ENCODE measurements around the gene CRABP2.

Gene CRABP2

DNA sequence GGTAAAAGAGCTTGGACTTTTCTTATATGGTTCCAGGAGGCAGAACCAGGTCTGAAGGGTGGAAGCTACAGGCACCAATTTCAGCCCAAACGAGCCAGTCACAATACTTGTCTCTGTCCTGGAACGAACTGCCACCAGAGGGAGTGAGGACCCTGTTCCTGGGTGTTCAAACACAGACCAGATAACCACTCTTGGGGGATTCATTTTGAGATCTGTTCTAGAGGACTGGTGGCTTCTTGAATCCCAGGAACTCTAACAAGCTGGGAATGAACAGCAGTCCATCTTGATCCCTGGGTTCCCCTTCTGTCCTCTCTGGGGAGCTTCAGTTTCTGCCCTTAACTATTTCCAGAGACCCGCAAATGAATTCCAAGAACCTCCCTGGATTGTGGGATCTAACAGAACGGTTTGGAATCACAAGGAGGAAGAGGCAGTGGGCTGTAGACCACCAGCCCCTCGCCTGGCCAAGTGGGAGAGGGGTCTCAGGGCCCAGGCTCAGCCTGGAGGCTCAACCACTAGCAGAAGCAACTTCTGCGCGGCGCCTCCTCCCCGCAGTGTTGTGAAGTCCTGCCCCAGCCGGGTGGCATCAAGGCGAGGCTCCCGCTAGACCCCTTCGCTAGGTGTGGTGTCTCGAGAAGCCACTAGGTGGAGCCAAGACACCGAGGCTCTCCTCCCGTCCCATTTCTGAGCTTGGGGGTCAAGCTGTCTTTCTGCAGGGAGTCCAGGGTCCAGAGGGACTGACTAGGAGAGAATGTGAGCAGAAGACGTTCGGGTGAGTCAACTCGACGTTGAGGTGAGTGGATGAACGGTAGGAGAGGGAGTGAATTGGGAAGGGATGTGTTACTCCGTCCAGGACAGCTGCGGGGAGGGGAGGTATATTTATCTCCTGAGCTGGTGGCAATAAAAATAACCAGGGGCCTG lies 16.1 kb downstream of the CRABP2 start:
- no peak for DNase-seq

DNA sequence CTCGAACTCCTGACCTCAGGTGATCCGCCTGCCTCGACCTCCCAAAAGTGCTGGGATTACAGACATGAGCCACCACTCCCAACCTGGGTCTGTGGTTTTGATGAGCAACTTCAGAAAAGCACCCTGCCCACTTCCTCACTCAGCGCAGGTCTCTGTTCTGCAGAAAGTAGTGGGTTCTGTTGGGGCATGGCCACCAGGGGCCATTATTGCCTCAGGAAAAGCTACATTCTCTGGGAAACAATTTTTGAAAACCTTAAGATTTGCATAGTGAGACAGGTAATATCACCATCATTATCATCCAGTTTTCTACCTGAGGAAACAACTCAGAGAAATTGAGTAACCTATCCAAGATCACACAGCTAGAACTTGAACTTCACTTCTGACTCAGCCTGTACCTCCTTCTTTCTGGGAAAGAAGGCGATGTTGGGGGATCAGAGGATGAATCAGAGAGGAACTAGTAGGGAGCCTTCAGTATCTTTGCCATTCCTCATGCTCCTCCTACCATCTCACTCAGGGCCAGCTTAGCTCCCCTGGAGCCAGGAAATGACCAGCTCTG lies 21.1 kb downstream of the CRABP2 start:
- DNase-seq: no peak

DNA sequence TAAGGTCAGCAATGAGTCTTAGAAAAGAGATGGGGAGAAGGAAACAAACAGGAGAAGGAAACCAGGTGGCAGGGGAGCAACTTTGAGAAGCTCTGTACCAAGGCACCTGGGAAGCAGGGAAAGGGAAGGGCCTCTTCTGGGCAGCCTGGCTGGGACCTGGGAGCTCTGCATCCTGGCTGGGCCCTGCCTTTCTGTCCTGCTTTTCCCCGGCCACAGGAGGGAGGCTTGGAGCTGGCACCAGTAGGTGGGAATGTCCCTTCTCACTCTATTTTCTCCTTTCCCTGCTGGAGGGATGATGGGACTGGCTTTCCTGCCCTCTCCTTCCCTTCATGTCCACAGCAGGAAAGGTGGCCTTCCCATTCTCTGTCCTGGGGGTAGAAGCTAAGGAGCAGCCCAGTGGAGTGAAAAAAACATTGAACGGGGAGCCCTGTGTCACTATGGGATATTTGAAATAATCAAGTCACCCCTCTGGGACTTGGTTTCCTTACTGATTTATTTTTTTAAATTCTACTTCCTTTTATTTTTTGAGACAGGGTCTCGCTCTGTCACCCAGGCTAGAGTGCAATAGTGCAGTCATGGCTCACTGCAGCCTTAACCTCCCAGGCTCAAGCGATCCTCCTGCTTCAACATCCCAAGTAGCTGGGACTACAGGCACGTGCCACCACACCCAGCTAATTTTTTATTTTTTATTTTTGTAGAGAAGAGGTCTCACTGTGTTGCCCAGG lies 23.1 kb downstream of the CRABP2 start:
- DNase-seq: no peak

DNA sequence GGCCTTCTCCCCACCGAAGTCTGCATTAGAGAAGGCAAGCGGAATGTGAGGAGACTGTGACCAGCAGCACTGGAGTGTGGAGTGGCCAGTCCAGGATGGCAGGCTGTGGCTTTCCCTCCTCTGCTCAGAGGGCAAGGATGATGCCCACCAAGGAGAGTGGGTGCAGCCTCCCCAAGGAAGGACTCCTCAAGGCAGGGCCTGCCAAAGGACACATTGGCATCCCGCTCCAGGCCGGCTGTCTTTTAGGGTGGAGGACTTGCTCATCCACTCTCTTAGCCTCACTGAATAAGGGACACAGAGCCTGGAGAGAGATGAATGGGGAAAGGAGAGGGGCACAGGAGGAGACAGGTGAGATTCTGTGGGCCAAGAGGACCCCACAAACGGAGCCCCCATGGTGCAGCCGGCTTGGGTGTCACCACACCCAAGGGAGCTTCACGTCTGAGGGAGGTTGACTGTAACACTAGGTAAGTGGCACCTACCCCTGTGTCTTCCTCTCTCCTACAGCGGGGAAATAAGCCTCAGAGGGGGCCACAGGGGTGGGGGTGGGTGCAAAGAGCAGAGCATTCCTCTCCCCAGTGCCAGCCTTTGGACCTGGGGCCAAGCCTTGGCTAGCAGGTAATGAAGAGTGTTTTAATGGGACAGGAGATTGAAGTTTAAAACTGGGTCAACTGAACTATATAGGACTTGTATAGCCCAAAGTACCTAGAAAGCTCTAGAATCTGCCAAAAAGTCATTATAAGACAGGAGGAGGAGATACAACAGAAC lies 24.0 kb downstream of the CRABP2 start:
- no peak for DNase-seq

DNA sequence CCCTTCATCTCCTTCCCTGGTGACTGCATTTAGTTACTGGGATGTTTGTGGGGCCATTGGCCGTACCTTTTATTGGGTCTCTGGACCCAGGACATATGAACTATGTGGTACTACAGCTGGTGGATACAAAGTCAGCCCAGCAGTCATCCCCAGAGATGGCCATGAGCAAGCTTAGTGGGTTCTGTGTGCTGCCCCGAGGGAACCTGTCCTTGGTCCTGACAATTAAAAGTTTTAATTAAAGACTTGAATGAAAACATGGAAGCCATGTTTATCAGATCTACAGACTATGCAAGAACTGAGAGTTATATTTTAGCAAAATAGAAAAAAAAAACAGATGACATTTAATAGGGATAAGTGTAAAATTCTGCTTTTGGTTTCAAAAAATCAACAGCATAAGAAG lies 25.3 kb downstream of the CRABP2 start:
- DNase-seq: no peak

DNA sequence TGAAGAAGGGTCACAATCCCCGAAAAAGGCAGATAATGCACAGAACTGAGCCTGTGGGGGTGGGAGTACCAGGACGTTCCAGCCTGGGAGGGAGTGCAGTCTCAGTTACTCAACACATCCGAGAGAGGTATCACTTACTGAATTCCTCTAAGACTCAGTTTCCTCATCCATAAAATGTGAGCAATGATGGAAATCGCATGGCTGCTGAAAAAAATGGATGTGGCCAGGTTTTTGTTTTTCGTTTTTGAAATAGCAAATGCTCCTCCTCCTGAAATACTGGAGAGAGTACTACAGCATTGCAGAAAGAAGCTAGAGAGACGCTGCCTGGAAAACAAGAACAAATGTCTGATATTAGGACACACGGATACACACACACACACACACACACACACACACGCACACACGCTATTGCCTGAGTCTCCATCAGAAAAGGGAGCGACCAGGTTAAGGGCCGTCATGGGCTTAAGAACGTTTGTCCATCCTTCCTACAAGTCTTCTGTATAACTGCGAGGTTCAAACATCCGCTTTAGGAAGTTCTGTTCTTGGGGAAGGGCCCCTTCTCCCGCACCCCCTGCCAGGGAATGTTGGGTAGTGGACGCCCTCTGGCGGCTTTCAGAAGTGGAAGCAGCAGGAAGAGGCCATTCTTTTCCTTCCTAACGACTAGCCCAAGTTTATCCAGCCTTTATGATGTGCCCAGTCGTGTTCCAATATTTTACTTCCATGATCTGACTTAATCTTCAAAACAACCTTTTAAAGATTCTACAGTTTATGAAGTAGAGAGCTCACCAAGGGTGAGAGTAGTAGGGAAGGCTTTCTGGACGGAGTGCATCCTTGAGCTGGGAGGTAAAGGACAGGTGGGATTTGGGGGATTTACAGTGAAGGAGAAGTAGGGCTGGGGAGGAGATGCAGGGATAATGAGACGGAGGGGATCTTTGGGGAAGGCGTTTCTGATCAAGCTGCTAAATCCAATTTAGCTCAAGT lies 27.5 kb downstream of the CRABP2 start:
- no peak for DNase-seq

DNA sequence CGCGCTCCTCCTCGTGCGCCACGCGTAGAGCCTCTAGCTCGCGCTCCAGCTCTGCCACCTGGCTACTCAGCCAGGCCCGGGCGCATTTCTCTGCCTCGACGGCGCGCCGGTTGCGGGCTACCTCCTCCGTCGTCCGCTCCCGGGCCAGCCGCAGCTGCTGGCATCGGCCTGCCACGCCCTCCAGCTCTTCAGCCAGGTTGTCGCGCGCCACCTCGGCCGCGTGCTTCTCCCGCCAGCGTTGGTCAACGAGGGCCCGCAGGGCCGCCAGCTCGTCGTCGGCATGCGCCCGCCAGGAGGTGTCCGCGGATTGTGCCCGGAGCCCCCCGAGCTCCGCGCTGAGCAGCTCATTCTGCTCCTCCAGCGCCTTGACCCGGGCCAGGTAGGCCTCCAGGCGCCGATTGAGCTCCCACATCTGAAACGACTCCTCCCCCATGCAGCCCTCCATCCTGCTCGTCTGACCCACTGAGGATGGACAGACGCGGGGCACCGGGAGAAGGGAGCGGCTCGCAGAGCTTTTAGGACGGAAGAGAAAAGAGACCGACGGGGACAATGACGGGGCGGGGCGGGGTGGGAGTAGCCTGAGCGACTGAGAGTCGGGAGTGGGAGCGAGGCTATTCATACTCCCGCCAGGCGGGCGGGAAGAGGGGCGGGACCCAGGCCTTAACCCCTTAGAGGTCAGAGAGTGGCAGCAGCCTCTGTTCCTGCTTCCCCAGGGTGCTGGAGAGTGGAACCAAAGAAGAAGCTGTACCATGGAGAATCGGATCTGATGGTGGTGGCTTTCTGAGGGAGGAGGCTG lies 28.4 kb downstream of the CRABP2 start, which contains the start of gene NES:
Gene NES (minus strand): TSS at position 588 of the 796 bp plus-strand sequence. CDS start 143 bp downstream, at position 445.
- DNase-seq: no peak

DNA sequence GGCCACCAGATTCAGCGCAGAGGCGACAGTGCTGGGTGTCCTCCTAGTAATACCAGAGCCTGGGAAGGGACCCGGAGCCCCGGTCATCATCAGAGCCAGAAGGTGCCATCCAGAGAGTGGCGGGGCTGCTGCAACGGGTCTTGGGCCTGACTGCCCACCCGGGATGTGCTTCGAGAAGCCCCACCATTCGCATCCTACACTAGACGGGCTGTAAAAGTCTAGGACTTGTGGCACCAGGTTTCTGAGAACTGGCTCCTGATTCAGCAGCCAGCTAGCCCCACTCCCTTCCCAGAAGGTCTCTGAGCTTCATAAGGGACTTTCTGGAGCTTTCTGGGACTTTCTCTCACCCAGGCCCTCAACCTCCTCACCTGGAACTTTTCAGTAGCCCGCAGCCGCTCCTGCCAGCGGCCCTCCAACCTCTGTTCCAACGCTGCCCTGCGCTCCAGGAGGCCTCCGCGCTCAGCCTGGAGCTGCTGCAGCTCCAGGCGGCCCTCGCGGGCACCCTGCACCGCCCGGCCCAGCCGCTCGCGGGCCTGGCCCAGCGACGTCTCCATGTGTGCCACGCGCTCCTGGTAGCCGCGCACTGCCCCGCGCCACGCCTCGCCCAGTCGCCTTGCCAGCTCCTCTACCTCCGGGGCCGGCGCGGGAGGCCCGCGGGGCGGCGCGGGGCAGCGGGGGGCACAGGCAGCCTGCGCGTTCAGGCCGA lies 29.1 kb downstream of the CRABP2 start:
- no peak for DNase-seq

DNA sequence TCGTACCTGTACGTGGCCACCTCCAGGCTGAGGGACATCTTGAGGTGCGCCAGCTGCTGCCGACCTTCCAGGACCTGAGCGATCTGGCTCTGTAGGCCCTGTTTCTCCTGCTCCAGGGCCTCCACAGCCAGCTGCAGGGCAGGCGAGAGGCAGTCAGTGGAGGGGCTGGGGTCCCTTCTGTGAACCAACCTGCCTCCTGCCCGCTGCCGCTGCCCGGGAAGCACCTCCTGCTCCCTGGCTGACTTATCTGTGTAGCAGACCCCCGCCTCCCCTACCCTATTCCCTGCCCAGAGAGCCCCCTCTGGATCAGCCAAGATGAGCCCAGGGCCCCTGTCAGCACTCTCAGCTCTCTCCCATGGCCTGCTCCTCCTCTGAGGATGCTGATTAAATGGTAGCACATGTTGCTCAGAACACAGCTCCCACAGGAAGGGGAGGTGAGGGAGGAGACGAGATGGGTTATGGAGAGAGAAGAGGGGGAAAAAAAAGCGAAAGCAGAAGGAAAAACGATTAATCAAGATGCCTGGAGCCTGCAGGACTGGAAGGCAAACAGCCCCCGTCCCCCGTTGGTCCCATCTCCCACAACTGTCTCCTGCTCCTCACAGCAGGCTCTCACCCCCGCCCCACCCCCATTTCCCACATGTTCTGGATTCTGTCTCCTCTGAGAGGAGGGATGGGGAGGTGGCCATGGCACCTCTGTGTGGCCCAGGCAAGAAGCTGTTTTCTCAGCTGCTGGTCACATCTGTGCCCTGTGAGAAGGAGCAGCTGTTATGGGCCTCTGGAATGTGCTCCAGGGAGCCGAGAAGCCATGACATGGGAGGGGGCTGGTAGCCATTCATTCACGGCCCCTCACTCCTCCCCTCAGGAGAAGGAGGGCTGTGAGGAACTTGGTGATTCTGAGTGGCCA lies 29.9 kb downstream of the CRABP2 start:
- no peak for DNase-seq

DNA sequence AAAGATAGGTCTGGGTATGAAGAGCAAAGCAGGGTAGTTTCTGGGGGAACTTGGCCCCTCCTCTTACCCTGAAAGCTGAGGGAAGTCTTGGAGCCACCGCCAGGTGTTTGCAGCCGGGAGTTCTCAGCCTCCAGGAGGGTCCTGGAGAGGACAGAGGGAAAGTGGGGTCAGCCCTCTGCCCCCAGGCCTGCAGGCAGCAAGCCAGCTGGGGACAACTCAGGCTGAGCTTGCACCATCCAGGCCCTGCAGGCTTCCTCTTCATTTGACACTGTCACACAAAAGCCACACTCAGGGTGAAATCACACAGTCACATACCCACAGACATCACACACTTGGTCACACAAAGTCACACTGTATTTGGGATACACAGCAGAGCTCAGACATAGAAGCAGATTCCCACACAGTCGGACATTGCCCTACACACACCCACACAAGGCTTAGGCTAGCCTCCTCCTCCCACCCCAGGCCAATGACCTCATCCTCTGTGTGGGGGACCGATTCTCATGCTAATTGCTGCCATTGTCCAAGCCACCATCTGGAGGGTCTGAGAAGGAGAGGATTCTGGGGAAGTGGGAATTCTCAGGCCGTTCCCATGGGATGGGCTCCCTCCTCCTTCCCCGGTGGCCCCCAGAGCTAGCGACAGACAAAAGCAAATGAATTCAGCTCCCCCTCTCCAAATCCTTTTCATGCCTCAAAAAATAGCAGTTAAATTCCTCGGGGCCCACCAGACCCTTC lies 31.8 kb downstream of the CRABP2 start:
- no peak for DNase-seq

DNA sequence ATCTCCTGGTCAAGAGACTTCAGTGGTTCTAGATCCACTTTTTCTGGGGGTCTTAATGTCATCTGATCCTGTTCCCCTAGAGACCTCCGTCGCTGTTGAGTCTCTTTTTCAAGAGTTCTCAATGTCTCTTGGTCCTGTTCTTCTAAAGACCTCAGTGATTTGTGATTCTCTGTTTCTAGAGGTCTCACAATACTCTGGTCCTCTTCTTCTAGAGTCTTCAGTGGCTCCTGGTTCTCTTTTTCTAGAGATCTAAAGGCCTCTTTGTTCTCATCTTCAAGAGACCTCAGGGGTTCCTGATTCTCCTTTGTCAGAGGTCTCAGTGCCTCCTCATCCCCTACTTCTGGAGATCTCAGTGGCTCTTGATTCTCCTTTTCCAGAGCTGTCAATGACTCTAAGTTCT lies 33.6 kb downstream of the CRABP2 start:
- no peak for DNase-seq

DNA sequence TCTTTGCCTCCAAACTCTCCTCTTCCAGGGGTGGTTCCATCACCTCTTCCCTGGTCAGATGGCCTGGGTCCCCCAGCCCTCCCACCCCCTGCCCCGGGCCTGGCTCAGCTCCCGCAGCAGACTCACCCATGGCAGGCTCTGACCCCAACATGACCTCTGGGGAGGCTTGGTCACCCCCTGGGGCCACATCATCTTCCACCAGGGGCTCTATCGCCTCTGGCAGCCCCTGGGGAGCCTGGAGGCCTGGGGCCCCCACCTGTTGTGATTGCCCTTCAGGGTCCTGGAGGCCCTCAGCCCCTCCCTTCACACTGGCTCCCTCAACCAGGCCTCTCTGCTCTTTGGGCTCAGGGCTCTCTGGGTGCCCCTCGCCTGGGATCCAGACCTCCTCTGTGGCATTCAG lies 34.6 kb downstream of the CRABP2 start:
- no peak for DNase-seq

DNA sequence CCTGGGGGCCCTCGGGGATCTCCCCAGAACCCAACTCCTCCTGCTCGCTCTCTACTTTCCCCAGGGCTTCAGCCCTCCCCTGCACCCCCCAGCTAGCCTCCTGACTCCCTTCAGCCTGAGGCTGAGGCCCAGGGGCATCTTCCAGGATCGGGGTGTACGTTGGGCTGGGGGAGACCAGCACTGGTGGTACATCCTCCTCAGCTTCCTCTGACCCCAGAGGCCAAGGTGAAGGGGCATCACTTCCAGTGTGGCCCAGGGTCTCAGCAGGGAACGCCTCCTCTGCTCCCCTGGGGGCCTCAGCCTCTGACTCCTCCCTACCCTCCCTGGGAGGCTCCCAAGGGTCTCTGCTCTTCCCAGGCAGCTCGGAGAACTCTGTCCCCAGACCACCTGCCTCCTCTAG lies 35.0 kb downstream of the CRABP2 start:
- no peak for DNase-seq

DNA sequence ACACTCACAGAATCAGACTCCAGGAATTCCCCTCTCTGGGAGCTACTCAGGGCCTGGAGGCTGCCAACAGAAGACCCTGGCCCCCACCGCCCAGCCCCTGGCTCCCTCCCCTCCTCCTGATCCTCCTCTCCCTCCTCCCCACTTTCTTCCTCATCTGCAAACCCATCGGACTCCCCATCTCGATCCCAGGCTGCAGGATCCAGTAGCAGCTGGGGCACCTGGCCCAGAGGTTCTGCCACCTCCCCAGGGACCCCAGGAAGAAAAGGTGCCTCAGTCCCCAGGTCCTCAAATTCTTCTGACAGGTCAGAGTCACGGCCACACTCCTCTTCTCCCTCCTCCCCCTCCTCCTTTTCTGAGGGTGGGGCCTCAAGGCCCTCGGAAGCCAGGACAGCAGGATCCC lies 35.6 kb downstream of the CRABP2 start:
- no peak for DNase-seq

DNA sequence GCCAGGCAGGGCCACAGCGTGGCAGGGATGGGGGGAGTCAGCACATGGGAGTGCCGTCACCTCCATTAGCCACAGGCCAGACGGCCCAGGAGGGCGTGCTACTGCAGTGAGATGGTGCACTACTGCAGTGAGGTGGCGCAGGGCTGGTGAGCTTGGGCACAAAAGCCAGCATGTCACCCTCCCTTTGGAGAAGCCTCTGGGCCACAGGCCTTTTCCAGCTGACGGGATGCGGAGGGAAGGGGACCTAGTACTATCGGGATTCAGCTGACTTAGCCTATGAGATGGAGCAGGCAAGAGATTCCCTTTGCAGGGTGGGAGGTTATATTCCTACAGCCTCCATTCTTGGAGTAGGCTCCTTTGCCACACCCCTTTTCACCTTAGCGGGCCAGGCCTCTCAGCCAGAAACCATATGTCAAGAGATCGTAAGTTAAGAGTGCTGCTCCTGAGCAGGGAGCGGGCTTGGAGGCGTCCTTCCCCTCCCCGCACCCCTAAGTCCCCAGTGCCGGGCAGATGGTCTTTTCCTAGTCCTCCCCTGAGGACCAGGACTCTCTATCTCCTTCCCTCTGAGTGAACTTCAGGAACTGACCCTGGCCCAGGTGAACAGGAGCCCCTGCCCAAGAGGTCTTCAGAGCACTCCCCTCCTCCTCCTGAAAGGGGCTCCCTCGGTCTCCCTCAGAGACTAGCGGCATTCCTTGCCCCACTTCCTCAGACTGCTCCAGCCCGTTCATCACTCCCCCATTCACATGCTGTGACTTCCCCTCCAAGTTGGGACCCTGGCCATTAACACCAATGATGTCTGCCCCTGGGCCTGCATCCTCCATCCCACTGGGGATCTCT lies 36.4 kb downstream of the CRABP2 start:
- DNase-seq: no peak

DNA sequence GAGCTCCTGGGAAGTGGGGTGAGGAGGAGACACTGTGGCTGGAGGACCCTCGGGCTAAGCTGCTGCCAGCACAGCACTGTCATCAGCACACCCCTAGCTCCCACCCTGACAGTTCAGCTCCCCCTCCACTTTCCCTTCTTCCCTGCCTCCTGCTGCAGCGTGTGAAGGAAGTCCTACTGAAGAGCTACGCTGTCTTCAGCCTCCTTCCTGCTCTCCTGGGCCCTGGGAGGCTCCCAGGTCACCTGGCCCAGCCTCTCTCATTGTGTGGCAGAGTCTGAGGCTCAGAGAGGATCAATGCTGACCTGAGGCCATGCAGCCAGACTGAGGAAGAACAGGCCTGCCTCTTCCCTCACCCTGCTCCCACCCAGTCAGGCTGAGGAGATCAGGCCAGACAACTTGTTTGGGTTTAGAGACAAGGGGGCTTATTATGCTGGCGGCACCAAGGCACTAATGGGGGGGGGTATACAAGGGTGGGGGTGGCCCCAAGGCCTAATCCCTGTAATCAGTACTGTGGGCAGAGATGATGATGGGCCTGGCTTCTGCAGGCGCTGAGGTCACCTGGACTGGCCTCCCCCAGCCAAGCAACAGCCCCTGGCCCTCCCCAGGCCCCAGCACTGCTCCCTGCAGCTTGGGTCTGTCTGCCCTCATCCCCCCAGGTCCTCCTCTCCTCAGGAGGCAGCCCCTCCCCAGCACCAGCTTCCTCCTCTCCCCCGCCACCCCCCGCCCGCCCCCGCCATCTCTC lies 37.2 kb downstream of the CRABP2 start:
- DNase-seq: no peak

DNA sequence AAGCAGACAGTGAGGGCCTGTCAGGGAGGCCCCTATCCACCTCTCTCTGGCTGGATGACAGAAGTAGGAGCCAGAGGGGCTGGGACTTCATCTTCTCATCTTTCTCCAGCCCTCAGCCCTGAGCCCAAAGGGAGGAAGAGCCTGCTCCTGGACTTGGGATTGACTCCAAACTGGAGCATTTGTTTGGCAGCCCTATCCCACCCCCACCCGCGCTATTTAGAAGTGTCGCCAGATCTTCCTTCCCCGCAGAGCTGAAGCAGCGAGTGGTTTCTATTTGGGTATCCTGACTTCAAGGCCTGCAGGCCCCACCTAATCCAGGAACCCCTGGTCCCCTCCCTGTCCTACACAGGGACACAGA lies 37.8 kb downstream of the CRABP2 start:
- DNase-seq: no peak
